ENCODE data around the gene ZNF316. TPM values are rescaled to one million over a fixed set of nuclear protein-coding genes. Genes with fewer than 3 reads are reported as not detected.
"Not testable (repeated sequence)": the region's sequence is repeated elsewhere in the genome, so short reads cannot be mapped to it uniquely, and the experiment has no call there.

ZNF316 gene
- total RNA-seq, 1 donor from 2014 or later, result 16.5 TPM

GRCh38 chr7:6654842-6655610, 17.9 kb downstream of the ZNF316 start:
- DNase-seq (ENCODE audit: missing footprints), result no peak
- ATAC-seq, result no peak
- intact Hi-C loops (cut with DNase I), result no loop called here

- no peak for ATAC-seq
- intact Hi-C loops (cut with DNase I), result no loop called here
- no peak for DNase-seq (ENCODE audit: missing footprints)
Measured at GRCh38 chr7:6655636-6656385, 18.7 kb downstream of the ZNF316 start.

- ATAC-seq (no peak), DNase-seq (ENCODE audit: missing footprints) (no peak)
- intact Hi-C loops (cut with DNase I), result no loop called here
Measured at GRCh38 chr7:6656413-6656812, 19.3 kb downstream of the ZNF316 start.

- intact Hi-C loops (cut with DNase I), result no loop called here
Measured at GRCh38 chr7:6658618-6659345, 21.7 kb downstream of the ZNF316 start.

GRCh38 chr7:6670851-6671250, 33.7 kb downstream of the ZNF316 start:
- ATAC-seq; intact Hi-C loops (cut with DNase I); DNase-seq (ENCODE audit: missing footprints): not testable (repeated sequence)

More at GRCh38 chr7:6658618-6659345, 21.7 kb downstream of the ZNF316 start:
- ATAC-seq (no peak), DNase-seq (ENCODE audit: missing footprints) (no peak)

- intact Hi-C loops (cut with DNase I), result no loop called here
- ATAC-seq (no peak), DNase-seq (ENCODE audit: missing footprints) (no peak)
Measured at GRCh38 chr7:6675807-6676405, 38.8 kb downstream of the ZNF316 start.

- intact Hi-C loops (cut with DNase I), result no loop called here
- ATAC-seq, result no peak
- DNase-seq (ENCODE audit: missing footprints), result no peak
Measured at GRCh38 chr7:6680146-6680545, 43.0 kb downstream of the ZNF316 start.

- DNase-seq (ENCODE audit: missing footprints) (no peak), ATAC-seq (no peak)
- intact Hi-C loops (cut with DNase I), result no loop called here
Measured at GRCh38 chr7:6691103-6691502, 54.0 kb downstream of the ZNF316 start.

GRCh38 chr7:6691609-6692106, 54.5 kb downstream of the ZNF316 start:
- intact Hi-C loops (cut with DNase I), result no loop called here
- ATAC-seq (no peak), DNase-seq (ENCODE audit: missing footprints) (no peak)

- DNase-seq (ENCODE audit: missing footprints) (no peak), ATAC-seq (no peak)
- intact Hi-C loops (cut with DNase I), result loop anchor here (10.0 kb wide), 1 partner anchor 66 kb away; the partner anchor contains the start of gene ZNF316
Measured at GRCh38 chr7:6700793-6701192, 63.7 kb downstream of the ZNF316 start.

- intact Hi-C loops (cut with DNase I), result loop anchor here (10.0 kb wide), 1 partner anchor 67 kb away; the partner anchor contains the start of gene ZNF316
- ATAC-seq (no peak), DNase-seq (ENCODE audit: missing footprints) (no peak)
Measured at GRCh38 chr7:6701860-6702259, 64.7 kb downstream of the ZNF316 start.

Other genes starting within 250 kb of the ZNF316 start
- 6.7 TPM for gene DAGLB, start 189.4 kb upstream of the ZNF316 start, total RNA-seq
- 57.7 TPM for gene KDELR2, start 153.2 kb upstream of the ZNF316 start, total RNA-seq
- gene GRID2IP, start 85.9 kb upstream of the ZNF316 start, total RNA-seq, result not detected
- gene ZDHHC4, start 59.9 kb upstream of the ZNF316 start, total RNA-seq, result 39.3 TPM
- gene INTS15, start 47.3 kb upstream of the ZNF316 start, total RNA-seq, result 15.9 TPM
- 10.3 TPM for gene ZNF853, start 21.7 kb upstream of the ZNF316 start, total RNA-seq
- 13.2 TPM for gene ZNF12, start 69.6 kb downstream of the ZNF316 start, total RNA-seq
- gene RSPH10B2, start 116.8 kb downstream of the ZNF316 start, total RNA-seq, result not detected
- gene CCZ1B, start 189.0 kb downstream of the ZNF316 start, total RNA-seq, result 33.5 TPM

Data from Right ventricle myocardium inferior (tissue), 1 donor.